Brain microvascular endothelial cell (primary cell): ENCODE data around the gene GALNT14.

Experiments used
- DNase-seq: peaks from one replicate; pipeline ENCODE4 v3.0.0-alpha.2; 2020
- H3K27ac ChIP-seq: fragments of 250-450 bp; sonication (Bioruptor Pico); 2 replicates; pipeline ENCODE4 v1.5.1; 2020; ENCODE audit warnings: mild to moderate bottlenecking, moderate library complexity
- H3K27me3 ChIP-seq: fragments of 250-450 bp; sonication (Bioruptor Pico); replicated peaks from 2 replicates; pipeline ENCODE4 v1.5.1; 2020; ENCODE audit warnings: mild to moderate bottlenecking
- H3K36me3 ChIP-seq: fragments of 250-450 bp; sonication (Bioruptor Pico); replicated peaks from 2 replicates; pipeline ENCODE4 v1.5.1; 2020; ENCODE audit warnings: mild to moderate bottlenecking
- H3K4me3 ChIP-seq: 2 replicates; pipeline ENCODE4 v1.5.1; 2011; ENCODE audit warnings: low read depth, mild to moderate bottlenecking, control low read depth, low read length, moderate library complexity
- CTCF ChIP-seq: IDR thresholded peaks from 2 replicates; pipeline ENCODE4 v1.5.1; 2011; ENCODE audit warnings: low read depth, mild to moderate bottlenecking, moderate library complexity, low read length, control low read depth, inconsistent platforms; ENCODE audit errors: missing control alignments
- in situ Hi-C: cut with HindIII; loops from 2 replicates; pipeline ENCODE4 v1.10.0; 2017; ENCODE audit warnings: low sequenced_read_pairs, low pct_ligation_motif_present

GALNT14 gene

GRCh38 chr2:30990176-30990575 is 148.1 kb downstream of the GALNT14 start:
- no peak for DNase-seq
- Histone ChIP-seq H3K36me3 (no peaks in the 10 kb centered on the region), H3K27me3 (no peaks in the 10 kb centered on the region), H3K27ac (no peak overlapping the region), H3K4me3 (no peak overlapping the region)
- no peak for TF ChIP-seq CTCF
- in situ Hi-C loops = no loop called here

GRCh38 chr2:30989746-30990145 is 148.5 kb downstream of the GALNT14 start:
- no peak for DNase-seq
- no peak overlapping the region for H3K27ac ChIP-seq
- TF ChIP-seq CTCF = no peak
- in situ Hi-C loops = no loop called here
- H3K4me3 ChIP-seq = no peak overlapping the region
- H3K27me3 ChIP-seq = no peaks in the 10 kb centered on the region
- no peaks in the 10 kb centered on the region for H3K36me3 ChIP-seq

- DNase-seq = no peak
- in situ Hi-C loops = no loop called here
- Histone ChIP-seq H3K27ac (no peak overlapping the region), H3K27me3 (no peaks in the 10 kb centered on the region), H3K4me3 (no peak overlapping the region), H3K36me3 (no peaks in the 10 kb centered on the region)
- no peak for TF ChIP-seq CTCF
These were observed 150.7 kb downstream of the GALNT14 start for GRCh38 chr2:30987566-30987965.

DNA sequence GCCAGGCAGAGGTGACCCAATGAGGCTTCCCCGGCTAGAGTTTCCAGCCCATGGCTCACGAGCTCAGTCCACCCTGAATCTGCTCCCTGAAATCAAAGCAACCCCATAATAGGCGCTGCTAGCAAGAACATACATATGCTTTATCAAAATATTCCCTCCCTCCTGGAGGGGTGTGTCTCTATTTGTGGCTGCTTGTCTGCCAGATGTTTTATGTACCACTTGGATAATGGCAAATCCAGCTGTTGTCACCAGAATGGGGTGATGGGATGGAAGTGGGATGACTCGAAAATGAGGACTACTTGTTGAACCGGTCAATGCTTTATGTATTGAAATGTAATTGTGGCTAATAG is 152.0 kb downstream of the GALNT14 start:
- H3K27me3 ChIP-seq = no peaks in the 10 kb centered on the region
- in situ Hi-C loops = no loop called here
- TF ChIP-seq CTCF = no peak
- no peak for DNase-seq
- H3K36me3 ChIP-seq = no peaks in the 10 kb centered on the region
- H3K4me3 ChIP-seq = no peak overlapping the region
- H3K27ac ChIP-seq = no peak overlapping the region

GRCh38 chr2:30985493-30986230 is 152.6 kb downstream of the GALNT14 start:
- no peak for TF ChIP-seq CTCF
- Histone ChIP-seq H3K27ac (no peak overlapping the region), H3K36me3 (no peaks in the 10 kb centered on the region), H3K4me3 (no peak overlapping the region), H3K27me3 (no peaks in the 10 kb centered on the region)
- no peak for DNase-seq
- in situ Hi-C loops = no loop called here

- Histone ChIP-seq H3K4me3 (no peak overlapping the region), H3K27me3 (no peaks in the 10 kb centered on the region), H3K36me3 (no peaks in the 10 kb centered on the region), H3K27ac (no peak overlapping the region)
- in situ Hi-C loops = no loop called here
- TF ChIP-seq CTCF = no peak
- DNase-seq = no peak
These were observed 154.1 kb downstream of the GALNT14 start for GRCh38 chr2:30984148-30984547.
